Common myeloid progenitor, CD34-positive (primary cell): Measurements from ENCODE around the gene OR10D3.

Source experiments
- CTCF ChIA-PET: fragments of 350-600 bp; sonication (Branson Sonifier 250); formaldehyde crosslinking; loops from one replicate; lab custom pipeline; 2021; ENCODE audit warnings: antibody characterized with exemption; lab: Charles Lee
- POLR2A ChIA-PET: fragments of 350-600 bp; sonication (Branson Sonifier 250); formaldehyde crosslinking; loops from one replicate; lab custom pipeline; 2021; ENCODE audit warnings: antibody characterized with exemption; lab: Charles Lee
- DNase-seq, 3 donors: peaks; one replicate each; pipeline versions ENCODE4 v3.0.0 to v3.0.0-alpha.2; 2013
- H3K27ac ChIP-seq, 2 experiments: 1 replicate in 1 of 2; 2 replicates in 1 of 2; pipeline ENCODE4 v1.7.0; 2013; ENCODE audit warnings: inconsistent platforms in 2 of 2, low read length in 2 of 2, mild to moderate bottlenecking in 2 of 2, low read depth in 1 of 2, moderate library complexity in 1 of 2; ENCODE audit not compliant: severe bottlenecking in 2 of 2, insufficient read depth in 1 of 2, poor library complexity in 1 of 2
- H3K27me3 ChIP-seq, 5 experiments: replicated peaks in 2 of 5; 1 replicate in 3 of 5; 2 replicates in 2 of 5; pipeline versions ENCODE4 v1.6.1 to v1.7.0; 2013; ENCODE audit warnings: low read length in 4 of 5, mild to moderate bottlenecking in 2 of 5, moderate library complexity in 2 of 5, inconsistent platforms in 1 of 5; ENCODE audit not compliant: insufficient read depth in 5 of 5, control insufficient read depth in 4 of 5
- H3K36me3 ChIP-seq, 4 experiments: 1 replicate in 2 of 4; 2 replicates in 2 of 4; pipeline versions ENCODE4 v1.6.1 to v1.7.0; 2013; ENCODE audit warnings: low read length in 3 of 4, control low read depth in 1 of 4, mild to moderate bottlenecking in 1 of 4; ENCODE audit not compliant: control insufficient read depth in 4 of 4, insufficient read depth in 4 of 4
- H3K4me1 ChIP-seq, 4 experiments: 1 replicate in 3 of 4; 2 replicates in 1 of 4; pipeline versions ENCODE4 v1.6.1 to v1.7.1; 2013; ENCODE audit warnings: low read length in 3 of 4, mild to moderate bottlenecking in 3 of 4, control low read depth in 1 of 4, inconsistent platforms in 1 of 4, moderate library complexity in 1 of 4; ENCODE audit not compliant: control insufficient read depth in 4 of 4, insufficient read depth in 4 of 4; ENCODE audit errors: control extremely low read depth in 1 of 4
- H3K4me3 ChIP-seq, 7 experiments: 1 replicate in 4 of 7; 2 replicates in 3 of 7; pipeline versions ENCODE4 v1.5.1 to v1.7.0; 2013; ENCODE audit warnings: mild to moderate bottlenecking in 7 of 7, low read length in 6 of 7, moderate library complexity in 6 of 7, inconsistent platforms in 2 of 7, low read depth in 2 of 7, control low read depth in 1 of 7; ENCODE audit not compliant: insufficient read depth in 4 of 7, control insufficient read depth in 1 of 7; ENCODE audit errors: extremely low read depth in 1 of 7
- H3K9me3 ChIP-seq, 5 experiments: 1 replicate in 4 of 5; 2 replicates in 1 of 5; pipeline versions ENCODE4 v1.6.1 to v1.7.1; 2013; ENCODE audit warnings: low read length in 4 of 5, mild to moderate bottlenecking in 2 of 5, inconsistent platforms in 1 of 5, low read depth in 1 of 5, moderate library complexity in 1 of 5; ENCODE audit not compliant: control insufficient read depth in 4 of 5, insufficient read depth in 2 of 5; ENCODE audit errors: control extremely low read depth in 1 of 5
- WGBS: methylation state at CpG from one replicate; pipeline ENCODE4 v1.1.5; 2013; ENCODE audit not compliant: insufficient coverage; 5-methylcytosine and 5-hydroxymethylcytosine counted together

Gene OR10D3

DNA sequence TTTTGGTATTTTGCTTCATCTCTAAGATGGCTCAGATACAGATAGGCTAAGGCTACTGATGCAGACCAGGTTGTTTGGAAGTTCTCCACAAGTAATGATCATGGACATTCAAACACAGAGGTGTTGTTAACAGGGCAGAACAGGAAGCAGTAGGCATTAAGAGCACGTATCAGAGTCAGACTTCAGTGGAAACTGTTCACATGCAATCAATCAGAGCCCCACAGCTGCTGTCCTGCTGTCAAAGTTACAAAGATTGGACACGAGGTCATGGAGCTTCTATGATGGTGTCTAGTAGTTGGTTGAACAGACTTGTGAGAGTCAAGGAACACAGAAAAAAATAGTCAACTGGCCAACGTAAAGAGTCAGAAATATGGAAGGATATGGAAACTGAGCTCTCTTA lies 19.8 kb downstream of the OR10D3 start:
- no peak for DNase-seq
- Histone ChIP-seq H3K36me3 (no peaks in the 10 kb centered on the region), H3K27me3 (no peaks in the 10 kb centered on the region), H3K27ac (no peak overlapping the region), H3K9me3 (peaks cover 0 to 2% (median 0%) of the 10 kb centered on the region in 5 experiments), H3K4me3 (no peak overlapping the region), H3K4me1 (peaks cover 0 to 10% (median 3%) of the 10 kb centered on the region in 4 experiments)
- CTCF ChIA-PET, result no interaction called here
- 83% methylated on average over 2 of the region's 3 CpGs for WGBS
- POLR2A ChIA-PET, result no interaction called here

- H3K9me3 ChIP-seq, result no peaks in the 10 kb centered on the region
- peaks cover 0 to 10% (median 3%) of the 10 kb centered on the region in 4 experiments for H3K4me1 ChIP-seq
- H3K27ac ChIP-seq, result no peak overlapping the region
- CTCF ChIA-PET, result no interaction called here
- DNase-seq, result no peak
- H3K27me3 ChIP-seq, result no peaks in the 10 kb centered on the region
- no peak overlapping the region for H3K4me3 ChIP-seq
- WGBS, result 100% methylated on average over 4 of the region's 5 CpGs
- H3K36me3 ChIP-seq, result no peaks in the 10 kb centered on the region
- POLR2A ChIA-PET, result interaction anchor here (0.6 kb wide), 1 partner anchor 610 kb away, joined by 3 read pairs; no protein-coding TSS in a partner anchor
Measured at GRCh38 chr11:124204008-124204407, 20.9 kb downstream of the OR10D3 start.

GRCh38 chr11:124207102-124207792 lies 24.1 kb downstream of the OR10D3 start:
- Histone ChIP-seq H3K27ac (peak overlapping the region in 1 of 2 experiments; percentile 64), H3K9me3 (no peaks in the 10 kb centered on the region), H3K4me1 (peaks cover 0 to 10% (median 3%) of the 10 kb centered on the region in 4 experiments), H3K4me3 (no peak overlapping the region), H3K36me3 (no peaks in the 10 kb centered on the region), H3K27me3 (no peaks in the 10 kb centered on the region)
- POLR2A ChIA-PET, result no interaction called here
- DNase-seq, result peak; percentile 73 to 92 (median 85)
- CTCF ChIA-PET, result interaction anchor here (0.9 to 1.5 kb wide), 2 partner anchors 13 to 136 kb away, joined by 3 to 4 read pairs; no protein-coding TSS in a partner anchor
- WGBS, result 66% methylated on average over 4 of the region's 6 CpGs

GRCh38 chr11:124209824-124210357 lies 26.7 kb downstream of the OR10D3 start:
- H3K4me3 ChIP-seq, result no peak overlapping the region
- WGBS, result 100% methylated on average over 5 of the region's 6 CpGs
- H3K4me1 ChIP-seq, result peaks cover 0 to 10% (median 3%) of the 10 kb centered on the region in 4 experiments
- H3K27me3 ChIP-seq, result no peaks in the 10 kb centered on the region
- ChIA-PET CTCF (no interaction called here), POLR2A (no interaction called here)
- H3K27ac ChIP-seq, result no peak overlapping the region
- H3K36me3 ChIP-seq, result no peaks in the 10 kb centered on the region
- DNase-seq, result no peak
- H3K9me3 ChIP-seq, result no peaks in the 10 kb centered on the region

DNA sequence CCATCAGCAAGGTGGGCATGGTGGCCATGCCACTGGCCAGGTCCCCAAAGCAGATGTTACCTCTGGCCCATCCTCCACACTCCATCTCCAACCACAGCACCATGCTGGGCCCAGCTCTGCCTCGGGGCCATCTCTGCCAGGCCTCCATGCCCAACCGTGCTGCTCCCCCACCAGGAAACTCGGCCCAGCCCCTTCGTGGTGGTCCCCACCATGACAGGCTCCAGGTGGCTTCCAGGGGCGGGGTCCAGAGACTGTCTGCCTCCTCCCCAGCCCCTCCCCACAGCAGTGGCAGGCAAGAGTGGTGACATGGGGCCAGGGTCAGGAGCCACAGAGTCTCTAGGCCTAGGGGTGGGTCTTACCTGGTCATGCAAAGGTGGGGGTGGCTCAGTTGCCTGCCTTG lies 27.3 kb downstream of the OR10D3 start:
- no peak for DNase-seq
- ChIA-PET CTCF (no interaction called here), POLR2A (no interaction called here)
- Histone ChIP-seq H3K27ac (no peak overlapping the region), H3K9me3 (no peaks in the 10 kb centered on the region), H3K4me3 (no peak overlapping the region), H3K27me3 (no peaks in the 10 kb centered on the region), H3K36me3 (no peaks in the 10 kb centered on the region), H3K4me1 (peaks cover 0 to 10% (median 3%) of the 10 kb centered on the region in 4 experiments)
- WGBS, result 97% methylated on average over 5 of the region's 5 CpGs

- CTCF ChIA-PET, result interaction anchor here (1.3 kb wide), 1 partner anchor 15 kb away, joined by 3 read pairs; no protein-coding TSS in a partner anchor
- Histone ChIP-seq H3K9me3 (no peaks in the 10 kb centered on the region), H3K4me3 (no peak overlapping the region), H3K27me3 (no peaks in the 10 kb centered on the region), H3K4me1 (peaks cover 0 to 10% (median 3%) of the 10 kb centered on the region in 4 experiments), H3K27ac (no peak overlapping the region), H3K36me3 (no peaks in the 10 kb centered on the region)
- POLR2A ChIA-PET, result no interaction called here
- no peak for DNase-seq
Measured at GRCh38 chr11:124211321-124211720, 28.2 kb downstream of the OR10D3 start.

GRCh38 chr11:124214027-124214426 lies 30.9 kb downstream of the OR10D3 start:
- WGBS, result no CpG with 5 or more reads among the region's 3 CpGs
- CTCF ChIA-PET, result interaction anchor here (0.6 to 1.5 kb wide), 3 partner anchors 19 to 202 kb away, joined by 3 to 4 read pairs (median 4); no protein-coding TSS in a partner anchor
- H3K4me3 ChIP-seq, result no peak overlapping the region
- H3K9me3 ChIP-seq, result no peaks in the 10 kb centered on the region
- DNase-seq, result no peak
- POLR2A ChIA-PET, result no interaction called here
- no peaks in the 10 kb centered on the region for H3K27me3 ChIP-seq
- H3K27ac ChIP-seq, result no peak overlapping the region
- no peaks in the 10 kb centered on the region for H3K36me3 ChIP-seq
- no peaks in the 10 kb centered on the region for H3K4me1 ChIP-seq
